GM12865 (cell line): ENCODE measurements around the gene RMND1.

Source experiments
- DNase-seq: peaks from one replicate; pipeline ENCODE4 v3.0.0; 2010; ENCODE audit warnings: low read depth
- H3K4me3 ChIP-seq: 2 replicates; pipeline ENCODE4 v1.5.1; 2011; ENCODE audit warnings: mild to moderate bottlenecking, low read depth, low read length, control low read depth
- TF ChIP-seq, protein P1 (sequence below): IDR thresholded peaks from 2 replicates; pipeline ENCODE4 v1.5.1; 2011; ENCODE audit warnings: low read length, control low read depth, low read depth, inconsistent platforms; ENCODE audit not compliant: insufficient read depth; ENCODE audit errors: missing control alignments

The RMND1 gene

GRCh38 chr6:151392427-151392826, 59.5 kb downstream of the RMND1 start:
- DNase-seq = no peak
- H3K4me3 ChIP-seq = peak overlapping the region; percentile 91
- TF ChIP-seq, protein P1, sequence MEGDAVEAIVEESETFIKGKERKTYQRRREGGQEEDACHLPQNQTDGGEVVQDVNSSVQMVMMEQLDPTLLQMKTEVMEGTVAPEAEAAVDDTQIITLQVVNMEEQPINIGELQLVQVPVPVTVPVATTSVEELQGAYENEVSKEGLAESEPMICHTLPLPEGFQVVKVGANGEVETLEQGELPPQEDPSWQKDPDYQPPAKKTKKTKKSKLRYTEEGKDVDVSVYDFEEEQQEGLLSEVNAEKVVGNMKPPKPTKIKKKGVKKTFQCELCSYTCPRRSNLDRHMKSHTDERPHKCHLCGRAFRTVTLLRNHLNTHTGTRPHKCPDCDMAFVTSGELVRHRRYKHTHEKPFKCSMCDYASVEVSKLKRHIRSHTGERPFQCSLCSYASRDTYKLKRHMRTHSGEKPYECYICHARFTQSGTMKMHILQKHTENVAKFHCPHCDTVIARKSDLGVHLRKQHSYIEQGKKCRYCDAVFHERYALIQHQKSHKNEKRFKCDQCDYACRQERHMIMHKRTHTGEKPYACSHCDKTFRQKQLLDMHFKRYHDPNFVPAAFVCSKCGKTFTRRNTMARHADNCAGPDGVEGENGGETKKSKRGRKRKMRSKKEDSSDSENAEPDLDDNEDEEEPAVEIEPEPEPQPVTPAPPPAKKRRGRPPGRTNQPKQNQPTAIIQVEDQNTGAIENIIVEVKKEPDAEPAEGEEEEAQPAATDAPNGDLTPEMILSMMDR = no peak

DNA sequence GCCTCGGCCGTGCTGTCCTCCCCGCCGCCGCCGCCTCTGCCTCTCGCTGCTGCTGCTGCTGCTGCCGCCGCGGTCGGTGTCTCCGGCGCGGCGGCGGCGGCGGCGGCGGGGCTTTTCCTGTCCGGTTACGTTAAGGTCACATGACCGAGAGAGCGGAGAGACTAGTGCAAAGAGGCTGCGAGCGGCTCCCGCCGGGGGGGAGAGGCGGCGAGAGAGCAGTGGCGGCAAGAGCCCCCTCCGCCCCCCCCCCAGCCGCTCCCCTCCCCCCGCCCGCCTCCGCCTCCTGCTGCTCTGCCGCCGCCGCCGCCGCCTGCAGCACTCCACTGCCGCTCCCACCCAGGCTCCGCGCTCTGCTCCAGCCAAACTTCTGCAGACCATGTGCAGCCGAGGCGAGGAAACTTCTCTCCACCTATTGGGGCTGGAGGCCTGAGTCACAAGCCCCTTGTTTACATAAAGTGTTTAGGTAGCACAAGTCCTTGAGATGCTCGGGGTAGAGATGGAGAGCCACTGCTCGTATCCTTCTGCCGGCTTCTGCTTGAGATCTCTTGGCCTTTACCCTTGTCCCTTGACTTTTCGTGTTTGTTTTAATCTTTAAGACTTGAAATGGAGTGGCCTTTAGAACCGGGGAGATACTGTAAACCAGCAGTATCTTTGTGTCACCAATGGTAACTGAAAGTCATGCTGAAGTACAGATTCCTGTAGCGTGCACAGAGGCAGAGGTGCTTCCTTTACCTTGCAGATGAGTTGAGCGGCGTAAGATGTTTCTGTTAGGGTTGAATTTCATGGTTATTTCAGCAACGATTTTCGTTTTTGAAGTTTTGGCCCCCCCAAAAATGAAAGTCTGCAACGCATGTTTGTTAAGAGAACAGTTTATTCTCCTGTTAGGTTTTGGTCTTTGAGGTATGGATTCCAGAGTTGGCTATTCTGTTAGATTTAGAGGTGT, 60.2 kb downstream of the RMND1 start, which contains the start of gene ZBTB2:
Gene ZBTB2, minus strand, starts transcription at position 89 of the 943 bp plus-strand sequence. CDS start 17,922 bp downstream, outside the sequence.
- DNase-seq = peak; percentile 80
- peak within 1 kb of the TSS; percentile 91 for H3K4me3 ChIP-seq
- TF ChIP-seq, protein P1 = no peak

DNA sequence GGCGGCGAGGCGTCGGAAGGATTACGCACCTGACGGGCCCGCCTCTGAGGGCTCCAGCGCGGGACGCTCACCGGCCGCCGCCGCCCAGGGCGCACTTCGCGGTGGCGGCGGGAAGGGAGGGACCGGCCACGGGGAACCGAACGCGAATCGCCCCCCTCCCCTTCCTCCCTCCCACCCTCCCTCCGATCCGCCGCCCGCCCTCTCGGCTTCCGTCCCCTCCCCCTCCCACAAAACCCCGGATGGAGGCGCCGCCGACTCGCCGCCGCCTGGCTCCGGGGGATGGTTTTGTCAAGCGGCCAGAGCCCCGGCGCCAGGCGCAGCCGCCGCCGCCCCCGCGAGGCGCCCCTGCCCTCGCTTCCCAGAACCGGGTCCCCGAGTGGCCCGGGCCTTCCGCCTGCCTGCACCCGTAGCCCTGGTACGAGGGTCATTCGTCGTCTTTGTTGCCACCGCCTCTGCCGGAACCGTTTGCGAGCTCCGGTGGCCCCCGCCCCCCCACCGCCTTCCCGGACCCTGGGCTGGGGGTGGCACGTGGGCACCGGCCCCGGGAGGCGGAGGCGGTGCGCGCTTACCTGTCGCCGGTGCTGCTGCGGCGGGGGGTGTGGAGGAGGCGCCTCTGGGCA, 61.0 kb downstream of the RMND1 start:
- peak overlapping the region; percentile 91 for H3K4me3 ChIP-seq
- peak; percentile 86 for DNase-seq
- TF ChIP-seq, protein P1 = no peak

DNA sequence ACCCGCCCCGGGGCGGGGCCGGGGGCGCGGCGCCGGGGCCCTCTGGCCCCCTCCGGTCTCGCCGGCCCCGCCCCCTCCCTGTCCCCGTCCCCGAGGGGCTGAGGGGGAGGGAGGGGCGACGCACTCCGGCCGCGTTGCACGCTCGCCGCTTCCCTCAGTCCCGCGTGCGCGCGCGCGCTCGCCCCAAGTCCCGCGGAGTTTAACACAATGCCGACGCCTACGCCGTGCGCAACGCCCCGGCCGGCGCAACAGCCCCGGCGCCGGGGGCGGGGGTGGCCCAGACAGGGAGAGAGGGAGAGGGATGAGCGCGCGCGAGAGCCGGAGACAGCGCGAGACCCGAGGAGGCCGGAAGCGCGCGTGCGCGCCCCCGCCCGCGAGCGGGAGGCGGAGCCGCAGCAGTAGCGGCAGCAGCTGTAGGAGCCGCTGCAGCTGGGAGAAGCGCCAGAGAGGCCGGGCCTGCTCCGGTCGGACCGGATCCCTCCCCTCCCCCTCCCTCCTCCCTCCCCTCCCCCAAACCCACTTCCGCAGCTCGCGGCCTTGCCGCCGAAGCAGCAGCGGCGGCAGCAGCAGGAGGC, 61.6 kb downstream of the RMND1 start:
- TF ChIP-seq, protein P1 = no peak
- peak overlapping the region; percentile 91 for H3K4me3 ChIP-seq
- peak; percentile 100 for DNase-seq

GRCh38 chr6:151389618-151390275, 62.2 kb downstream of the RMND1 start:
- TF ChIP-seq, protein P1 = no peak
- peak overlapping the region; percentile 85 for H3K4me3 ChIP-seq
- DNase-seq = no peak

GRCh38 chr6:151388997-151389617, 62.8 kb downstream of the RMND1 start:
- DNase-seq = peak; percentile 31
- H3K4me3 ChIP-seq = peak overlapping the region; percentile 85
- TF ChIP-seq, protein P1 = no peak
